Stimulated activated CD4-positive, alpha-beta T cell treated with anti-CD3 and anti-CD28 coated beads, Interleukin-1b, Interleukin-23, amount 100 ng/mL, for 24 hours (primary cell): Measurements from ENCODE around the gene ALDH3B2.
A peak's percentile ranks its signal among the peaks of the same experiment; 100 is the strongest.
"Not testable (repeated sequence)": the region's sequence is repeated elsewhere in the genome, so short reads cannot be mapped to it uniquely, and the experiment has no call there.

Experiments
- DNase-seq, 4 experiments: peaks; one replicate each; pipeline ENCODE4 v3.0.0-alpha.2; 2020; ENCODE audit warnings: low read depth in 4 of 4, low spot score in 1 of 4

Gene ALDH3B2

GRCh38 chr11:67631411-67631810 lies 43.0 kb downstream of the ALDH3B2 start:
- no peak for DNase-seq

GRCh38 chr11:67630943-67631331 lies 43.5 kb downstream of the ALDH3B2 start:
- DNase-seq, result no peak

DNA sequence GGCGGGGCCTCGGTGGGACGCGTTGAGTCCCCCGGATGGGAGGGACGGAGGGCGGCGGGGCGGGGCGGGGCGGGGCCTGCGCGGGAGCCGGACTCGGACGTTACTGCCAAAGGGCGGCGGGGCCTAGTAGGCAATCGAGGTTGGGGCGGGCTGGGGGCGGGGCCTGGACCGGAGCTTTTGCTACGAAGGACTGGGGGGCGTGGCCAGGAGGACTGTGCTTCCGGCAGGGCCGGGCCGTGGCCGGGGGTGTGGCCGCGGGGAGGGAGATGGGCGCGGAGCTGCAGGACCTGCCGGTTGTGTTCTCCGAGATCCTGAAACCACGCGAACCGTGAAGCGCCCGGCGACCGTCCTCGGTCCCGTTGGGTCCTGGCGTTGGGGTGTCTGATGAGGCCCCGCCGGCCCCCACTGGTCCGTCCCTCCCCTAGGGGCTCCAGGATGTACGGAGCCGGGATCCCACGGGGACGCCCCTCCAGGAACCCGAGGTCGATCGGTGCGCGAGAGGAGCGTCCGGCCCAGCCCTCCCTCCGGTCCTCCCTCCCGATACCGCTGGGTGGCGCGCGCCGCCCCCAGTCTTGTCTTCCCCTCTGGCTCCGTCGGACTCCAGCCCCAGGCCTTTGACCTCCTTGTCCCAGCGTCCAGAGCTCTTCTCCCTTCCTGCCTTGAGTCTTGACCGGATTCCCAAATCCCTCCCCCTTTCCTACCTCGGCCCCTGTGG lies 44.0 kb downstream of the ALDH3B2 start:
- peak; percentile 95 to 99 (median 96) for DNase-seq

GRCh38 chr11:67629386-67630227 lies 44.8 kb downstream of the ALDH3B2 start, which contains the start of gene NUDT8:
Gene NUDT8 (minus strand): TSS chr11:67629937. CDS start chr11:67629911, 26 bp downstream.
- peak; percentile 62 to 84 (median 76) for DNase-seq

DNA sequence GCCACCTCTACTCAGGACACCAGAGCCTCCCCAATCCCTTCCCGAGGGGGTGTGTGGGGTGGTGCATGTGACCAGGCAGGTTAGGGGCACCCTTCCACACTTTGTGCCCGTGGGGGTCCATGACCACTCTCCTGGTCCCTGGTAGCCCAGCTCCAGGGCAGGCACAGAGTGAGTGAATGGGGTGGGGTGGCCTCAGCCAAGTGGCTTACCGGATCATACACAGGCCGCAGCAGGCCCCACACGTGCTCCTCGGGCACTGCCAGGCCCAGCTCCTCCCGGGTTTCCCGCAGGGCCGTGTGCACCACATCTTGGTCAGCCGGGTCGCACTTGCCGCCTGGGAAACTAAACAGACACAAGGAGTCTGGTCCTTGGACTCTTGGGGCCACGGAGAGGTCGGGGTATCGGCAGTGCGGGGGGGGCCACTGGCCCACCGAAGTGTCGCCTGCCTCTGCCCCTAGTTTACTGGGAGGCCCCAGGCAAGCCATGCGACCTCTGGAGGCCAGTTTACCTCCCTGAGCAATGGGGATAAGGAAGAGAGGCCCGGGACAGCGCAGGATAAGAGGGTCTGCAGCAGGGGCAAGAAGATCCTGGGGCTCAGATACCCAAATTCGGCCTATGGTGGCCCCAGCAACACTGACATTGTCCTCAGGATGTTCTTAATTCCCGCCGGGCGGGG lies 45.6 kb downstream of the ALDH3B2 start:
- no peak for DNase-seq

DNA sequence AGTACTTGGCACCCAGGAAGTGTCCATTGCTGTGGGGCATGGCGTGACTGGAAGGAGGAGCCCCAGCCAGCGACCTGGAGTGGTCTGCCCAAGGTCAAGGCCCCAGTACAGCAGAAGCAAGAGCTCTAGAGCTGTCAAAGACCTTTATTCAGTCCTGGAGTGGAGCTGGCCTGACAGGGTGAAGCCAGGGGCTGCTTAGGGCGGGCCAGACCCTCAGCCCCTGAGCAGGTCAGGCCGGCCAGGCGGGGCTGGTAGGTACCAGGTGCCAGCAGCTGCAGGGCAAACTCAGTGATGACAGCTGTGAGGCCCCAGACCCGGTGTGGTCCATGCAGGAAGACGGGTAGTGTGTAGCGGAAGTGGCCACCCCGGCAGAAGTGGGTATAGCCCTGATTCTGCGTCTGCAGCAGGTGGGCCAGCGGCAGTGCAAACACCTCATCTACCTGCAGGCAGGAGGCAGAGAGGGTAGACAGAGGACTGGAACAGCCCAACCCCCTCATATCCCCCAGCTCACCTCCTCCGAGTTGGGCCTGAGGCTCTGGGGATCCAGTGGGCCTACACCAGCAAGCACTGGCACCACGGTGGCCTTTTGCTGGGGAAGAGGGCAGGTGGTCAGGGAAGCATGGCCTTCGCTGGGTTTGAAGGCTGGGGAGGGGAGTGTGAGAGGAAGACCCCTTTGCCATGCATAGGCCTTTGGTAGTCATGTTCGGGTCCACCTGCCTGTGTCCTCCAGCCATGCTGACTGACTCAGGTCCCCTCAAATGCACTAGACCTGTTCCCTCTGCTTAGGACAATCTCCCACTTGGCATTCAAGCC lies 46.4 kb downstream of the ALDH3B2 start:
- no peak for DNase-seq

- DNase-seq, result no peak
Measured at GRCh38 chr11:67627441-67627811, 47.0 kb downstream of the ALDH3B2 start.

- no peak for DNase-seq
Measured at GRCh38 chr11:67626970-67627369, 47.5 kb downstream of the ALDH3B2 start.

- DNase-seq, result not testable (repeated sequence)
Measured at GRCh38 chr11:67626131-67626833, 48.1 kb downstream of the ALDH3B2 start.

DNA sequence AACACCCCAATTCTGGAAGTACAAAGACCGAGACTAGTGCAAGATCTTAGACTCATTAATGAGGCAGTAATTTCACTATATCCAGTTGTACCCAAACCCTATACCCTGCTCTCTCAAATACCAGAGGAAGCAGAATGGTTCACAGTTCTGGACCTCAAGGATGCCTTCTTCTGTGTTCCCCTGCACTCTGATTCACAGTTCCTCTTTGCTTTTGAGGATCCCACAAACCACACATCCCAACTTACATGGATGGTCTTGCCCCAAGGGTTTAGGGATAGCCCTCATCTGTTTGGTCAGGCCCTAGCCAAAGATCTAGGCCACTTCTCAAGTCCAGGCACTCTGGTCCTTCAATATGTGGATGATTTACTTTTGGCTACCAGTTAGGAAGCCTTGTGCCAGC lies 50.6 kb downstream of the ALDH3B2 start:
- DNase-seq, result not testable (repeated sequence)

- DNase-seq, result not testable (repeated sequence)
Measured at GRCh38 chr11:67622905-67623304, 51.5 kb downstream of the ALDH3B2 start.

DNA sequence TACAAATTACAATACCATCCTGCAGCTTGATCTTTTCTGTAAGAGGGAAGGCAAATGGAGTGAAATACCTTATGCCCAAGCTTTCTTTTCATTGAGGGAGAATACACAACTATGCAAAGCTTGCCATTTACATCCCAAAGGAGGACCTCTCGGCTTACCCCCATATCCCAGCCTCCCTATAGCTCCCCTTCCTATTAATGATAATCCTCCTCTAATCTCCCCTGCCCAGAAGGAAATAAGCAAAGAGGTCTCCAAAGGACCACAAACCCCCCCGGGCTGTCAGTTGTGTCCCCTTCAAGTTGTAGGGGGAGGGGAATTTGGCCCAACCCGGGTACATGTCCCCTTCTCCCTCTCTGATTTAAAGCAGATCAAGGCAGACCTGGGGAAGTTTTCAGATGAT lies 52.5 kb downstream of the ALDH3B2 start:
- DNase-seq, result not testable (repeated sequence)

DNA sequence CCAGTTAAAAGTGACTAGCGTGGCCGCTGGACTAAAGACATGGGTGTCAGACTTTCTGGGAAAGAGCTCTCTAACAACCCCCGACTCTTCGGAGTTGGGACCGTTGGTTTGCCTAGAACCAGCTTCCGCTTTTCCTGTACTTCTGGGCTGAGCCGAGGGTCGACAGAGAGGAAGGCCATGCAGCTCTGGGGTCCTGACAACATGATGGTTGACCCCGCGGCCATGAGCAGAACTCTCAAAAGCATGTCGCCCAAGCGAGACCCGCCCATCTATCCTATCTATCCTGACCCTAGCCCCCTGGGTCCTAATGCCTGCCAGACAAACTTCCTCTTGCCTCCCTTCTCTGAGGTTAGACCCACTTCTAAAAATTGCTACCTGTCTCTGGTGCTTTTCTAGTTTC lies 53.8 kb downstream of the ALDH3B2 start:
- not testable (repeated sequence) for DNase-seq

GRCh38 chr11:67619683-67620618 lies 54.5 kb downstream of the ALDH3B2 start:
- not testable (repeated sequence) for DNase-seq

DNA sequence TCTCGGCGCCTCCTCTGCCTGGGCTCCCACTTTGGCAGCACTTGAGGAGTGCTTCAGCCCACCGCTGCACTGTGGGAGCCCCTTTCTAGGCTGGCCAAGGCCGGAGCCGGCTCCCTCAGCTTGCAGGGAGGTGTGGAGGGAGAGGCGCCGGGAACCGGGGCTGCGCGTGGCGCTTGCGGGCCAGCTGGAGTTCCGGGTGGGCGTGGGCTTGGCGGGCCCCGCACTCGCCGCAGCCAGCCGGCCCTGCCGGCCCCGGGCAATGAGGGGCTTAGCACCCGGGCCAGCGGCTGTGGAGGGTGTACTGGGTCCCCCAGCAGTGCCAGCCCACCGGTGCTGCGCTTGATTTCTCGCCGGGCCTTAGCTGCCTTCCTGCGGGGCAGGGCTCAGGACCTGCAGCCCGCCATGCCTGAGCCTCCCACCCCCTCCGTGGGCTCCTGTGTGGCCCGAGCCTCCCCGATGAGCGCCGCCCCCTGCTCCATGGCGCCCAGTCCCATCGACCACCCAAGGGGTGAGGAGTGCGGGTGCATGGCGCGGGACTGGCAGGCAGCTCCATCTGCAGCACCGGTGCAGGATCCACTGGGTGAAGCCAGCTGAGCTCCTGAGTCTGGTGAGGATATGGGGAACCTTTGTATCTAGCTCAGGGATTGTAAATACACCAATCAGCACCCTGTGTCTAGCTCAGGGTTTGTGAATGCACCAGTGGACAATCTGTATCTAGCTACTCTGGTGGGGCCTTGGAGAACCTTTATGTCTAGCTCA lies 55.3 kb downstream of the ALDH3B2 start:
- not testable (repeated sequence) for DNase-seq

GRCh38 chr11:67617243-67617953 lies 57.0 kb downstream of the ALDH3B2 start:
- DNase-seq, result no peak

DNA sequence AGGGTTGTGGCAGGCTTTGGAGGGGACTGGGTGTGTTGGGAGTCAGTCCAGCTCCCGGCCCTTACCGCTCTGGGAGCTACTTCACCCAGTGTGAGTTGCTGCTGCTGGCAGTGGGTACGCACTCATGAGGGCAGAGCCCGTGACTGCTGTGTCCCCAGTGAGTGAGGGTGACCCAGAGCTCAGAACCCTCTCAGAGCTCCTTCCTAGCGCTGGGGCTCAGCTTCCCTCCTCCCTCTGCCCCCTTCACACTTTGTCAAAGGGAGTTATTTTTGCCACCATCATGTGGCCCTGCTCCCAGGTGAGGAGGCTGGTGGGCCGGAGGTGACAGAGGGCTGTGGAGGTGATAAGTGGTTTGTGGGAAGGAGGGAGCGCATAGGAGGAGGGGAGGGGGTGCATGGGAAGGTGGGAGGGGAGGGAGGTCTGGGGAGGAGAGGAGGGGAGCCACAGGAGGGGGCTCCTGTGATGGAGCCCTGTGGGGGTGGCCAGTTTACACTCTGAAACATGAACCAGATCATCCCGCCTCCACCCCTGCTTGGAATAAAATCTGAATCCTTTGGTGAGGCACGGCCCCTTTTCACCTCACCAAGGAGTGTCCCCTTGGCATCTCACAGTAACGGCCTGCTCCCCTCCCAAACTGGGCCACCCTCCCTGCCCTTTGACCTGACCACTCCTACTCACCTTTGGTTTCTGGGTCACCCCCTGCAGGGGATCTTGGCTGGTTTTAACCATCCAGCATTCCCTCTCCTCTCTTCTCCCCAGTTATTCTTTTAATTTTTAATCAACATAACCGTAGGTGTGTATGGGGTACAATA lies 57.8 kb downstream of the ALDH3B2 start:
- no peak for DNase-seq
